B cell (primary cell): ENCODE data around the gene ALG3. TPM values are rescaled to one million over a fixed set of nuclear protein-coding genes. Genes with fewer than 3 reads are reported as not detected.

Experiments
- ATAC-seq: fragments of 200-7000 bp; cut with Tn5 transposase; one replicate; pipeline ENCODE4 v1.10.0; 2021; ENCODE audit warnings: low read depth, mild to moderate bottlenecking, moderate number of reproducible peaks, moderate library complexity
- CTCF ChIA-PET: fragments of 350-600 bp; sonication (Branson Sonifier 250); formaldehyde crosslinking; loops from one replicate; lab custom pipeline; 2021; ENCODE audit warnings: antibody characterized with exemption, inconsistent platforms; lab: Charles Lee
- POLR2A ChIA-PET: fragments of 350-600 bp; sonication (Branson Sonifier 250); formaldehyde crosslinking; loops from one replicate; lab custom pipeline; 2021; ENCODE audit warnings: antibody characterized with exemption; lab: Charles Lee
- DNase-seq: peaks from one replicate; pipeline ENCODE4 v3.0.0; 2013
- H2AFZ ChIP-seq: 2 replicates; pipeline ENCODE4 v1.6.1; 2012; ENCODE audit warnings: mild to moderate bottlenecking, low read depth, low read length; ENCODE audit not compliant: insufficient read depth, poor library complexity, severe bottlenecking
- H3K27ac ChIP-seq, 2 donors: 1 replicate in 1 of 2; 2 replicates in 1 of 2; pipeline ENCODE4 v1.5.1; 2012 to 2013; ENCODE audit warnings: low read length in 2 of 2, mild to moderate bottlenecking in 2 of 2, moderate library complexity in 1 of 2
- H3K27me3 ChIP-seq, 4 experiments: fragments of 200-600 bp in 1 of 4; sonication (generic) in 1 of 4; replicated peaks in 1 of 4; 1 replicate in 2 of 4; 2 replicates in 2 of 4; pipeline versions ENCODE4 v1.6.1 to v1.7.0; 2013 to 2016; ENCODE audit warnings: low read length in 3 of 4, mild to moderate bottlenecking in 2 of 4, mixed read lengths in 1 of 4, moderate library complexity in 1 of 4; ENCODE audit not compliant: insufficient read depth in 4 of 4, control insufficient read depth in 3 of 4; ENCODE audit errors: control extremely low read depth in 1 of 4
- H3K36me3 ChIP-seq, 2 experiments: replicated peaks in 1 of 2; 1 replicate in 1 of 2; 2 replicates in 1 of 2; pipeline versions ENCODE4 v1.6.1 to v1.7.1; 2013; ENCODE audit warnings: low read length in 1 of 2; ENCODE audit not compliant: insufficient read depth in 2 of 2, control insufficient read depth in 1 of 2; ENCODE audit errors: control extremely low read depth in 1 of 2, extremely low read depth in 1 of 2
- H3K4me1 ChIP-seq, 2 donors: fragments of 200-600 bp in 1 of 2; sonication (generic) in 1 of 2; 1 replicate in 1 of 2; 2 replicates in 1 of 2; pipeline versions ENCODE4 v1.5.1 to v1.6.1; 2013 to 2017; ENCODE audit warnings: low read length in 2 of 2; ENCODE audit not compliant: control insufficient read depth in 2 of 2, insufficient read depth in 2 of 2
- H3K4me2 ChIP-seq: replicated peaks from 2 replicates; pipeline ENCODE3; 2012; ENCODE audit warnings: mild to moderate bottlenecking, low read depth, low read length; ENCODE audit not compliant: poor library complexity, severe bottlenecking
- H3K4me3 ChIP-seq, 5 experiments: fragments of 200-600 bp in 1 of 5; sonication (generic) in 1 of 5; 1 replicate in 3 of 5; 2 replicates in 2 of 5; pipeline versions ENCODE4 v1.5.1 to v1.7.0; 2011 to 2016; ENCODE audit warnings: low read length in 4 of 5, mild to moderate bottlenecking in 4 of 5, low read depth in 2 of 5, control low read depth in 1 of 5, moderate library complexity in 1 of 5; ENCODE audit not compliant: insufficient read depth in 1 of 5; ENCODE audit errors: control extremely low read depth in 1 of 5, extremely low read depth in 1 of 5
- H3K79me2 ChIP-seq: fragments of 200-600 bp; sonication (generic); one replicate; pipeline ENCODE4 v1.6.0; 2016; ENCODE audit warnings: low read length; ENCODE audit not compliant: control insufficient read depth, insufficient read depth
- H3K9ac ChIP-seq: fragments of 200-600 bp; sonication (generic); 2 replicates; pipeline ENCODE4 v1.6.1; 2017; ENCODE audit warnings: mild to moderate bottlenecking, low read length, moderate library complexity
- H3K9me3 ChIP-seq, 3 donors: one replicate each; pipeline versions ENCODE4 v1.6.1 to v1.7.1; 2013; ENCODE audit warnings: low read length in 2 of 3; ENCODE audit not compliant: control insufficient read depth in 2 of 3, insufficient read depth in 1 of 3; ENCODE audit errors: control extremely low read depth in 1 of 3
- H4K20me1 ChIP-seq: 2 replicates; pipeline ENCODE4 v1.6.0; 2012; ENCODE audit warnings: mild to moderate bottlenecking, low read length; ENCODE audit not compliant: insufficient read depth, control insufficient read depth, poor library complexity, severe bottlenecking
- H3K27ac Mint-ChIP-seq: one replicate; pipeline ENCODE4 v1.8.0; 2021; ENCODE audit warnings: mixed read lengths
- H3K27me3 Mint-ChIP-seq: one replicate; pipeline ENCODE4 v1.8.0; 2021; ENCODE audit warnings: mixed read lengths
- H3K4me1 Mint-ChIP-seq: one replicate; pipeline ENCODE4 v1.8.0; 2021; ENCODE audit warnings: mixed read lengths
- H3K4me3 Mint-ChIP-seq: one replicate; pipeline ENCODE4 v1.8.0; 2021; ENCODE audit warnings: mixed read lengths
- H3K9me3 Mint-ChIP-seq: one replicate; pipeline ENCODE4 v1.8.0; 2022; ENCODE audit warnings: mixed read lengths; ENCODE audit not compliant: insufficient read depth
- EZH2 ChIP-seq: IDR thresholded peaks from 2 replicates; pipeline ENCODE4 v1.6.1; 2012; ENCODE audit warnings: borderline replicate concordance, low read depth, mild to moderate bottlenecking, moderate library complexity, low read length; ENCODE audit not compliant: insufficient read depth, poor library complexity, severe bottlenecking
- WGBS: methylation state at CpG from one replicate; pipeline ENCODE4 v1.1.5; 2013; ENCODE audit warnings: missing lambda C conversion rate; ENCODE audit not compliant: insufficient coverage; 5-methylcytosine and 5-hydroxymethylcytosine counted together
- intact Hi-C: fragments of 100-400 bp; cut with micrococcal nuclease; formaldehyde crosslinking; loops from one replicate; pipeline ENCODE4 v1.10.0; 2022
- polyA plus RNA-seq: library from polyadenylated mRNA; depleted of rRNA; stranded (reverse); fragments of >200 nt; gene quantifications from 2 replicates; pipeline ENCODE4 v1.2.3, GENCODE V29; 2012
- total RNA-seq, 2 donors: library from RNA; stranded (reverse); fragments of 120-200 nt in 1 of 2; gene quantifications; 1 replicate in 1 of 2; 2 replicates in 1 of 2; pipeline versions ENCODE4 v1.2.3 to v1.2.4, GENCODE V29; 2013 to 2022
- TF ChIP-seq, protein P1 (sequence below): fragments of 200-600 bp; IDR thresholded peaks from one replicate; pipeline ENCODE4 v1.8.0; 2022; ENCODE audit warnings: antibody characterized with exemption, mild to moderate bottlenecking

Gene ALG3
- total and polyA plus RNA-seq, 2 donors (not counting 1 experiment from before 2014, with no cell fraction given) = 36.1 to 38.6 TPM

DNA sequence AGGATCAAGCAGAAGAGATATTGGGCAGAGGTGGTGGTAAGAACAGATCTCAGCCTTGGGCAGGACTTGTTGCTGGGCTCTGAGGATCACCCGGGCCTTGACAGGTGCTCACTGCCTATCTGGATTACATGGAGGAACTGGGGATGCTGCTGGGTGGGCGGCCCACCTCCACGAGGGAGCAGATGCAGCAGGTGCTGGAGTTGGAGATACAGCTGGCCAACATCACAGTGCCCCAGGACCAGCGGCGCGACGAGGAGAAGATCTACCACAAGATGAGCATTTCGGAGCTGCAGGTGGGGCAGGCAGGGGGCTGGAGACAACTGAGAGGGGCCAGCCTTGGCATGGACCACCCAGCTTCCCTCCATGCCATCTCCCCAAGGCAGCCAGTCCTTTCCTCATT, 34.9 kb upstream of the ALG3 start:
- TF ChIP-seq EZH2 = no peak
- TF ChIP-seq, protein P1, sequence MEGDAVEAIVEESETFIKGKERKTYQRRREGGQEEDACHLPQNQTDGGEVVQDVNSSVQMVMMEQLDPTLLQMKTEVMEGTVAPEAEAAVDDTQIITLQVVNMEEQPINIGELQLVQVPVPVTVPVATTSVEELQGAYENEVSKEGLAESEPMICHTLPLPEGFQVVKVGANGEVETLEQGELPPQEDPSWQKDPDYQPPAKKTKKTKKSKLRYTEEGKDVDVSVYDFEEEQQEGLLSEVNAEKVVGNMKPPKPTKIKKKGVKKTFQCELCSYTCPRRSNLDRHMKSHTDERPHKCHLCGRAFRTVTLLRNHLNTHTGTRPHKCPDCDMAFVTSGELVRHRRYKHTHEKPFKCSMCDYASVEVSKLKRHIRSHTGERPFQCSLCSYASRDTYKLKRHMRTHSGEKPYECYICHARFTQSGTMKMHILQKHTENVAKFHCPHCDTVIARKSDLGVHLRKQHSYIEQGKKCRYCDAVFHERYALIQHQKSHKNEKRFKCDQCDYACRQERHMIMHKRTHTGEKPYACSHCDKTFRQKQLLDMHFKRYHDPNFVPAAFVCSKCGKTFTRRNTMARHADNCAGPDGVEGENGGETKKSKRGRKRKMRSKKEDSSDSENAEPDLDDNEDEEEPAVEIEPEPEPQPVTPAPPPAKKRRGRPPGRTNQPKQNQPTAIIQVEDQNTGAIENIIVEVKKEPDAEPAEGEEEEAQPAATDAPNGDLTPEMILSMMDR = no peak
- Histone ChIP-seq H4K20me1 (no peaks in the 10 kb centered on the region), H3K4me2 (no peak overlapping the region), H3K27me3 (peaks cover 0 to 11% (median 0%) of the 10 kb centered on the region in 4 experiments), H2AFZ (no peak overlapping the region), H3K4me3 (no peak overlapping the region), H3K36me3 (no peaks in the 10 kb centered on the region), H3K9me3 (no peaks in the 10 kb centered on the region), H3K9ac (no peak overlapping the region), H3K27ac (no peak overlapping the region), H3K79me2 (no peaks in the 10 kb centered on the region), H3K4me1 (no peaks in the 10 kb centered on the region)
- H3K4me1 Mint-ChIP-seq = no peaks in the 10 kb centered on the region
- ChIA-PET CTCF (interaction anchor here (1.1 kb wide), 1 partner anchor 56 kb away, joined by 9 read pairs; no protein-coding TSS in a partner anchor), POLR2A (no interaction called here)
- H3K27ac Mint-ChIP-seq = no peak overlapping the region
- ATAC-seq = no peak
- intact Hi-C loops = no loop called here
- H3K4me3 Mint-ChIP-seq = no peak overlapping the region
- WGBS = 88% methylated on average over 8 of the region's 8 CpGs
- no peak for DNase-seq
- no peaks in the 10 kb centered on the region for H3K9me3 Mint-ChIP-seq
- peaks cover 34% of the 10 kb centered on the region for H3K27me3 Mint-ChIP-seq

DNA sequence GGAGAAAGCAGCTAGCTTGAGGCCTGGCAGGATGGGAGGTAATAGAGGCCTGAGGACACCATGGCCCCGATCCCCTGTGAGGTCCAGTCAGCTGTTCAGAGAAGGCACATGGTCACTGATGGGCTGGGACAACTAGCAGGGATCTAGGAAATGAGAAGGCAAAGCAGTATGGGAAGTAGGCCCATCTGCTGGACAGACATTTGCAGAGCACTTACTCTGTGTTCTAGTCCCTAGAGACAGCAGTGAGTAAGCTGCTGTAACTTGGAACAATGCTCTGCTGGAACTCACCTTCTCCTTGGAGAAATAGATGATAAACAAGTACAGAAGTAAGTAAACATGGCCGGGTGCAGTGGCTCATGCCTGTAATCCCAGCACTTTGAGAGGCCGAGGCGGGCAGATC, 34.2 kb upstream of the ALG3 start:
- CTCF ChIA-PET = no interaction called here

More for the DNA sequence above, 34.2 kb upstream of the ALG3 start:
- Histone ChIP-seq H3K9ac (no peak overlapping the region), H3K36me3 (no peaks in the 10 kb centered on the region), H3K27me3 (peaks cover 0 to 18% (median 1%) of the 10 kb centered on the region in 4 experiments), H3K9me3 (no peaks in the 10 kb centered on the region), H3K27ac (no peak overlapping the region), H4K20me1 (no peaks in the 10 kb centered on the region), H3K79me2 (no peaks in the 10 kb centered on the region), H2AFZ (no peak overlapping the region), H3K4me3 (no peak overlapping the region), H3K4me2 (no peak overlapping the region), H3K4me1 (no peaks in the 10 kb centered on the region)
- intact Hi-C loops = no loop called here
- no peak overlapping the region for H3K4me3 Mint-ChIP-seq
- POLR2A ChIA-PET = no interaction called here
- TF ChIP-seq, protein P1 = no peak
- TF ChIP-seq EZH2 = no peak
- WGBS = 91% methylated on average over 1 of the region's 4 CpGs
- no peak for ATAC-seq
- no peaks in the 10 kb centered on the region for H3K4me1 Mint-ChIP-seq
- H3K9me3 Mint-ChIP-seq = no peaks in the 10 kb centered on the region
- DNase-seq = no peak
- no peak overlapping the region for H3K27ac Mint-ChIP-seq
- peaks cover 37% of the 10 kb centered on the region for H3K27me3 Mint-ChIP-seq
